HG02763 (cell line): ENCODE data around the gene LDLRAD4.
A peak's percentile ranks its signal among the peaks of the same experiment; 100 is the strongest.

Experiments
- ATAC-seq: cut with Tn5 transposase; IDR thresholded peaks from one replicate; pipeline ENCODE4 v1.9.1; 2021; ENCODE audit warnings: mild to moderate bottlenecking, moderate library complexity; ENCODE audit not compliant: unreplicated experiment

The LDLRAD4 gene

DNA sequence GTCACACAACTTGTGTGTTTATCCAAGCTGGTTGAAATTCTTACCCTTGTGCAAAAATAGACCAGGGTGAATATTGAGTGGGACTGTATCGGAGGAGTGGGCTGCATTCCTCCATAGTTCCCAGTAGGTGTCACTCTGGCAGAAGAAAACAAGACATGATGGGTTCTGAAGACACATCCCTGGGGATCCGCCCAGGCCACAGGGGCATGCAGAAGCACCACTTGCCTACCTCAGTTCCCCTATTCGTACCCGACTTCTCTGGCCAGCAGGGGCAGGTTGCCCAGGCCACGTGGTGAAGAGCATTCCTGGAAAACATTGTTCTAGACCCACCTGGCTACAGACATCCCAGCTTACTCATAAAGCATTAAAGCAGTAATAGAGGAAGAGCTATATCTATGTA lies 339.6 kb downstream of the LDLRAD4 start:
- ATAC-seq, result no peak

DNA sequence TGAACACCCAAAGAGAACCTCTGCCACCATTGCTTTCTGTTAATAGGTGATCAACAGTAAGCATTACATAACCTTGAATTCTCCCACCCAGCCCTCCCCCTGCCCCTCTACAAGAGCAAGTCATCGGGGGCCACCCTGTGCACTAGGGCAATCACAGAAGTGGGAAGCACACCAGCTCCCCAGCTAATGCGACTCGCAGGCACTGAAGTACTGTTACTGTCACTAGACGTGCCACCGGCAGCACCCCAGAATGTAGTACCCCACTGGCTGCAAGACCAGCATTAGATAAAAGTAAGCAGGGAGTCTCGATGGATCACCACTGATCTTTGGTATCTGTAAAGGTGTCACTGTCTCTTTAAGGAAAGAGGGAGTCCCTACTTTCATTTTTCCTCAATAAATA lies 340.2 kb downstream of the LDLRAD4 start:
- ATAC-seq, result no peak

DNA sequence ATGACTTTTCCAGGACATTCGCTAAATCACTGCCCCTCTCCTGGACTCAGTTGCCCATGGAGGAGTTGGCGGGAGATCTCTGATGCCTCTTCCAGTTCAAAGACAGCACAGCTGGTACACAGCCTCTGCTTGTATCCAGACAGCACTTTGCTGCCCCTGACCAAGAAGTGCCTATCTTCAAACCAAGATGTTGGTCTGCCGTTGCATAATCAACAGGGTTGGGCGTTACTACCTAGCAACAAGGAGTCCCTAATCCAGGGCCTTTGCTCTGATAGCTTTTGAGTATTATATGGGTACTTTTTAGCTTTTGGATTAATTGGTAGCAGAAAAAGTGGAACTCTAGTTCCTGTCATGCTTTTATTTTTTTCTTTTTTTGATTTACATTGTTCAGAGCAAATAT lies 341.2 kb downstream of the LDLRAD4 start:
- no peak for ATAC-seq

DNA sequence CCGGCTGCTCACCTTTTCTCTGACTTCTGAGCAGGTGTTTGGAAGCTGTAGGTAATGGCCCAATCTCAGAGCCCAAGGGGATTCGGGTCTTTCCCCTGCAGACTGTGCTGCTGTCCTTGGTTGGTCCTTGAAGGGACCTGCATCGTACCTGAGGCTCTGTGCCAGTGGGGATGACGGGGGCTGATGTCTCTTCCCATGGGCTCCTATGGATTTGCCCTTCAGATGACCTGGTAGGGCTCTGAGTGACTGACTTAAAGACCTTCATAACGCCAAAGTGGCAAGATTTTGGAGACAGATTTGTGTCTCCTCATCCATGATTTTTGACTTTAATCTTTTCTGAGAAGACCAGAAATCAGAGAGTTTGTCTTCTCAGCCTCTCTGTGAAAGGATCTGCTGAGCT lies 341.7 kb downstream of the LDLRAD4 start:
- ATAC-seq, result no peak

- ATAC-seq, result peak; percentile 57
These were observed 344.0 kb downstream of the LDLRAD4 start for GRCh38 chr18:13562494-13563029.

- no peak for ATAC-seq
These were observed 344.8 kb downstream of the LDLRAD4 start for GRCh38 chr18:13563390-13563805.

DNA sequence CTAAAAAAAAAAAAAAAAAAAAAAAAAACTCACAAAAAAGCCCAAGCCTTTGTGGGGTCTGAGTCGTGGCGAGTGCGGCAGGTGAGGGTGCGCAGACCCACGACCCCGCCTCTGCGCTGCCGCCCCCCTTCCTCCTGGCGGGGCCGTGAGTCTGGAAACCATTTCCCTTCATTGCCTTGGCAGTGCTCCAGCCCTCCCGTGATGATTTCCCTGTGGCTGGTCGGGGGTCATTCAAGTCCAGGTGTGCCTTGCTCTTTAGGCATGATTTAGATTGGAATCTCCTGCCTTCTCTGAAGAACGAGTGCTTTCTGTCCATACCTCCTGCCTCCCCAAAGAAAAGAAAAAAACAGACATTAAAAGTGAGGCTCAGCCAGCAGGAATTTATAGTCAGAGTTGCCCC lies 346.0 kb downstream of the LDLRAD4 start:
- no peak for ATAC-seq

DNA sequence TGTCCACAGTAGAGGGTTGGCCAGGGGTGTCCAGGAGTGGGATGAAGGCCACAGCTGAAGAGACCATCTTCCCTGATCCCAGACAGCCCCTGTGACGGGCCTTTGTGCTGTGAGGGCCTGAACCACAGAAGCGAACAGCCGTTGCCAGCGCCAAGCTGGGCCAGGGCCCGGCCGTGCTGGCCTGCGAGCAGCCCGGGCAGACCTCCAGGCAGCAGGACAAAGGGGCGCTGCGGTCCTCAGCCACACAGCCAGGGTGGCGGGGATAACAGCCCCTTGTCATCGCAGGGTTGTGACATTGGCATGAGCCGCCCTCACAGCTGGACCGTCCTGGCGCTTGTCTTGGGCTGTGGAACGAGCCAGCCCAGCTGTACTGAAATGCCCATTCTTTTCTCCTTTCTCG lies 346.7 kb downstream of the LDLRAD4 start:
- ATAC-seq, result no peak

DNA sequence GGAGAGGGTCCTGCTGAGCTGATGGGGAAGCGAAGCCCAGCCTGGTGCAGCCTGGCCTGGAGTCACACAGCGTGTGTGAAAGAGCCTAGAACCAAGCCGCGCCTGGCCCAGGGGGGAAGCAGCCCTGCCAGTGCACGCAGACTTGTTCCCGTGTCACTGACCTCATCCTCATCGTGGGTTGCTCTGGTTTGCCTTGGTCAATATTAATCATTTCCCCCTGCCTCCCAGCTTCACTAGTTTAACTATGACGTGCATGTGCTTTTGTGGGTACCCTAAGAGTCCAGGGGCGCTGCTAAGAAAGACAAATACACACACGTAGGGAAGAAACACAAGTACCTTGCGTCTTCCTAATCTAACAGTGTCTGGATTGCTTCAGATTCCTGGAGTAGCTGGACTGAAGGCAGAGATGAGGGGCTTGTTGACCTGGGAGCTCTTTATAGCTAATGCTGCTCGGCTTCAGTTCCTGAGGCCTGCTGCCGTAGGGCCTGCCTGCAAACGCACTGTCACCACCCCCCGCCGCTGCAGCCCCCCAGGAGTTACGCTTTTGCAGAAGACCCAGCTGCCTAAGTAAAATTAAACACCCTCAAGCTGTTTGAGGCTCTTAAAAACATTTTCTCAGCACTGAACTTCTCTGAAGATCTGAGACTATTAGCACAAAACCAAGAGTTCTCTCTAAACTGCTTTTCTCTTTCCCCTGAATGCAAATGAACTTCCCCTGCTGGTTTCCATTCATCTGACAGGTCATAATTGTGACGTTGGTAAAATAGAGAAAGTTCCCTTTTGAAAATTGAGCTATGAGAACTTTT lies 348.6 kb downstream of the LDLRAD4 start:
- ATAC-seq, result peak; percentile 49

DNA sequence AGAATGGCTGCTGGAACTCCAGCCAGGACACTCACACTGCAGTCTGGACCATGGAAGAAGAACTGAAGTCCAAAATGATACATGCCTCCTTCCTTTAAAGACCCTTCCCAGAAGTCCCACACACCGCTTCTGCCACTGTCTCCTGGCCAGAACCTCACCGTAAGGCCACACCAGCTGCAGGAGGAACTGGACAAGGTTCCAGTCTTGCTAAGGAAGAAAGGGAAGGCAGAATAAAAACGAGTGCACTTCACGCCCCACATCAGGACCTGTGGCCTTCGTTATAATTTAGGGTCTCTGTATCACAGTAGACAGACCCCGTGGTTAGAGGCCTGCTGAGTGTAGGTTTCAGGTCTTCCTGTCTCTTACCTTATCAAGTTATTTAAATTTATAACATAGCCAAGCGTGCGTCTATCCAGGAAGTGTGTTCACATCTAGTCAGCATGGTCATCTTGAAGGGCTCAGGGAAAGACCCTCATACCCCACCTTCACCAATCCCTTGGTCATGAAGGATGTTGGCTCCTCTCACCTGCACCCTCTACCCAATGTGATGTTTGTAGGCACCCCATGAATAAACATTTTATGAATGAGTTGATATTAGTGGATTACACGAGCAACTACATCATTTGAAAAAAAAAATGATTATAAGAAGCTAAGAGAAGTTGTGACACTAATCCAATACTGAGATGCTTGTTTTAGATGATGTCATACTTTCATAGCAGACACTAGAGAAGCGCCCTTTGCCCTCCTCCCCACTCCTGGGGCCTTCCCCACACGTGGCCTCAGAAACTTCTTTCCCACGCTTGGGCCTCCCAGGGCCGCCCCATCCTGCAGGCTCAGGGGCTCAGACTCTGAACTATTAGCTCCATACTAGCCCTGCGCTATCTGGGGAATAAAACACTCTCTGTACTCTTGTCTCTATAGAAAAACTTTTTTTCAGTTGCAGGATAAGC lies 350.2 kb downstream of the LDLRAD4 start:
- peak; percentile 62 for ATAC-seq

GRCh38 chr18:13570216-13570615 lies 351.7 kb downstream of the LDLRAD4 start:
- no peak for ATAC-seq

DNA sequence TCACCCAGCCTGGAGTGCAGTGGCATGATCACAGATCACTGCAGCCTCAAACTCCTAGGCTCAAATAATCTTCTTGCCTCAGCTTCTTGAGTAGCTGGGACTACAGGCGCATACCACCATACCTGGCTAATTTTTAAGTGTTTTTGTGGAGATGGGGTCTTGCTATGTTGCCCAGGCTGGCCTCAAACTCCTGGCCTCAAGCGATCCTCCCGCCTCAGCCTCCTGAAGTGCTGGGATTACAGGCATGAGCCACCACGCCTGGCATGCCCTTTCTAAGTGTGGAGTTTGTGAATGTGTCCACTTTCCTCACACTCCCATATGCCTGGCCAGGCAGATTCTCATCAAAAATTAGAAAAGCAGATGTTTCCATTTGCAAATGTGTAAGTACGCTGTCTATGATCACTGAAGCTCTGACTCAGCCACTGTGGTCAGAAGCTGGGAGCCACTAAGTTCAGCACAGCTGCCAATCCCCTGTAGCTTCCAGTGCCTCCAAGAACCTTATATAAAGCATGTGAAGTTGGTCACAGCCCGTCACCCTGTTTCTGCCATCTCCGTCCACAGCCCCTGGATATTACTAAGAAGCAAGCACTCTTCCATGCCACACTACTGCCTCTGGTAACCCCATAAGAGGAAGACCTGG lies 352.4 kb downstream of the LDLRAD4 start:
- ATAC-seq, result no peak

DNA sequence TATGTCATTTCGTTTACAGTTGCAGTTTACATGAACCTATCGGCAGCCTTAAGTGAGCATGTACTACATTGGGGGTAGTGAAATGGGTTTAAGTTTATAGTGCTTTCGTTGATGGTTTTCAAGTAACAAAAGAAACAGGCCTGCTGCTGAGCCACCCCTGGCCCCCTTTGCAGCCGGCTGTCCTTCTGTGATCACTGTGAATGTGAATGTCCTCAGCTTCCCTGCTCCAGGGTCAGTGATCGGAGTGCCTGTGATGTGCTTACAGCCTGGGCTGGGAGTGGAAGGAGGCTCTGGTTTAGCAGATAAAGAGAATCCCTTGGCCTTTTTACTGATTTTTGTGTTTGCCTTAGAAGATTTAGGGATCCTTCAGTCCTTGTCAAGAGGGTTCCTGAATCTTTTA lies 353.6 kb downstream of the LDLRAD4 start:
- no peak for ATAC-seq

DNA sequence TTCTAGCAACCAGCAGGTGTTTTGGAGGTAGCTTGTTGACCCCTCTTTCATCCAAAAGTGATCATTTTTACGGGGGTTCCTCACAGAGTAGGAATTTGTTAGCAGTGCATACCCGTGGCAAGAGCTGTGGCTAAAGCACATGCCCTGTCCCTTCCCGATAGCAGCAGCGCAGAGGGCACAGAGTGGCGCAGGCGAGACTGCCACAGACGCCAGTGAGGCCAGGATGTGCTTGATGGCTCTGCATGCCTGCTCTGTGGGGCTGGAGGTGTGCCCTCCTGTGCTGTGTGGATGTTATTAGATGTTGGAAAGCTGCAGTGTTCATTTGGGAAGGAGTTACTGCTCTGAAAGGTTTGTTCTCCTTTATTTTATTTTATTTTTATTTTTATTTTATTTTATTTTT lies 354.2 kb downstream of the LDLRAD4 start:
- no peak for ATAC-seq

- no peak for ATAC-seq
These were observed 355.2 kb downstream of the LDLRAD4 start for GRCh38 chr18:13573750-13574149.

- no peak for ATAC-seq
These were observed 355.8 kb downstream of the LDLRAD4 start for GRCh38 chr18:13574355-13574754.

DNA sequence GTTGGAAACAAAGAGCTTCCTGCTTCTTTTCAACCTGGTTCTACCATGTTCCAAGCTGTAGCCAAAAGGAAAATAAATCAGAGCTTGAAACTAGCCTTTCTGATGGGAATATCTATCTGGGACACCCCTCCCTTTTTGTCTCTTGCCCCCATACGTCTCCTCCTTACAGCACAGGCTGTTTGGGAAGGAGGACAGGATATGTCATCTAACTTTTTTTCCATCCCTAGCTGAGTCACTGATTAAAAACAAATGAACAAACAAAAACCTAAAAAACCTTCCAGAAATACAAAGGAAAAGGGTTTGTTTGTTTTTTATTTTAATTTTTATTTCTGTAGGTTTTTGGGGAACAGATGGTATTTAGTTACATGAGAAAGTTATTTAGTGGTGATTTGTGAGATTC lies 356.2 kb downstream of the LDLRAD4 start:
- ATAC-seq, result no peak

- peak; percentile 22 for ATAC-seq
These were observed 358.0 kb downstream of the LDLRAD4 start for GRCh38 chr18:13576598-13576997.

- ATAC-seq, result peak; percentile 89
These were observed 358.6 kb downstream of the LDLRAD4 start for GRCh38 chr18:13577091-13577697.

GRCh38 chr18:13577781-13578180 lies 359.2 kb downstream of the LDLRAD4 start:
- ATAC-seq, result no peak

DNA sequence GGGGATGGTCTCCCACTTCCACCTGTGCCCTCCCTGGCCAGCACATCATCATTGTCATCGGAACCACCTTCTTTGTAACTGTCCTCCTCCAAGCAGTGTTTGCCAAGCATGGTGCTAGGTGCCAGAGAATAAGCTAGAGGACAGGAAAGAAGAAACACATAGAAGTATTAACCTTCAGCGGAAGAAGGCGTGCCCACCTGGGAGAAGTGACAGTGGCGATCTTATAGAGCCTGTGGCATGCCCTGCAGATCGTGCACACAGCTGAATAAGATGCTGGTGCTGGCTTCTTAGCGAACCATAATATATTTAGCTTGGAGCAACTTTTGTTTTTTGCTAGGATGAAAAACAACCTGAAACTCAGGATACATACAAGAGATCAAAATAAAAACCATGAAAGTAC lies 359.8 kb downstream of the LDLRAD4 start:
- no peak for ATAC-seq
